ENCODE data around the gene NR2E3.

NR2E3 gene

DNA sequence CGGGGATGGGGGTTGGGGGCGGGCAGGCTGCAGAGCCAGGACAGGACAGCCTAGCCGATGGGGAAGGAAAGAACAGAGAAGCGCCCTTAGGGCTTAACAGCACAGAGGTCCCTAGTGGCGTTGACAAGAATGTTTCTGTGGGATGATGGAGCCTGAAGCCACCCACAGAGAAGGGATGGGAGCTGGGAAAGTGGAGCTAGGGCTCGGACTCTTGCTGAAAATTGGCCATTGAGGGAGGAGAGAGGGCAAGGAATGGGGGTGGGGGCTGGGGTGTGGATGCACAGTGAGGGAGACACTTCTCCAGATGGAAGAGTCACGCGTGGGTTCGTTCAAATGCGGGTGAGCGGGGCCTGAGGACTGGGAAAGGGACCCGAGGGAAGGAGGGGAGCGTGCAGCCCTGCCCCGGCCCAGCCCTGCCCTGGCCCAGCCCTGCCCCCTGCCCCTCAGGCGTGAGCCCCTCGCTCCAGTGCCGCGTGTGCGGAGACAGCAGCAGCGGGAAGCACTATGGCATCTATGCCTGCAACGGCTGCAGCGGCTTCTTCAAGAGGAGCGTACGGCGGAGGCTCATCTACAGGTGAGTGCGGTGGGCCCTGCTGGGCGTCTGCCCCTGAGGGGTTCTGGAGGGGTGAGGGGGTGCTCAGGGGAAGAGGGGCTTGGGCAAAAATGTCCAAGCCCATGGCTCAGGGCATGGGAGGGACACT, 832 bp downstream of the NR2E3 start:
- TF ChIP-seq, protein P1, sequence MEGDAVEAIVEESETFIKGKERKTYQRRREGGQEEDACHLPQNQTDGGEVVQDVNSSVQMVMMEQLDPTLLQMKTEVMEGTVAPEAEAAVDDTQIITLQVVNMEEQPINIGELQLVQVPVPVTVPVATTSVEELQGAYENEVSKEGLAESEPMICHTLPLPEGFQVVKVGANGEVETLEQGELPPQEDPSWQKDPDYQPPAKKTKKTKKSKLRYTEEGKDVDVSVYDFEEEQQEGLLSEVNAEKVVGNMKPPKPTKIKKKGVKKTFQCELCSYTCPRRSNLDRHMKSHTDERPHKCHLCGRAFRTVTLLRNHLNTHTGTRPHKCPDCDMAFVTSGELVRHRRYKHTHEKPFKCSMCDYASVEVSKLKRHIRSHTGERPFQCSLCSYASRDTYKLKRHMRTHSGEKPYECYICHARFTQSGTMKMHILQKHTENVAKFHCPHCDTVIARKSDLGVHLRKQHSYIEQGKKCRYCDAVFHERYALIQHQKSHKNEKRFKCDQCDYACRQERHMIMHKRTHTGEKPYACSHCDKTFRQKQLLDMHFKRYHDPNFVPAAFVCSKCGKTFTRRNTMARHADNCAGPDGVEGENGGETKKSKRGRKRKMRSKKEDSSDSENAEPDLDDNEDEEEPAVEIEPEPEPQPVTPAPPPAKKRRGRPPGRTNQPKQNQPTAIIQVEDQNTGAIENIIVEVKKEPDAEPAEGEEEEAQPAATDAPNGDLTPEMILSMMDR (conservative IDR thresholded peaks at IDR 0.05) = no peak
- no peak for TF ChIP-seq ZFX (IDR thresholded peaks at IDR 0.05)
- no peak overlapping the region for H3K27ac ChIP-seq

DNA sequence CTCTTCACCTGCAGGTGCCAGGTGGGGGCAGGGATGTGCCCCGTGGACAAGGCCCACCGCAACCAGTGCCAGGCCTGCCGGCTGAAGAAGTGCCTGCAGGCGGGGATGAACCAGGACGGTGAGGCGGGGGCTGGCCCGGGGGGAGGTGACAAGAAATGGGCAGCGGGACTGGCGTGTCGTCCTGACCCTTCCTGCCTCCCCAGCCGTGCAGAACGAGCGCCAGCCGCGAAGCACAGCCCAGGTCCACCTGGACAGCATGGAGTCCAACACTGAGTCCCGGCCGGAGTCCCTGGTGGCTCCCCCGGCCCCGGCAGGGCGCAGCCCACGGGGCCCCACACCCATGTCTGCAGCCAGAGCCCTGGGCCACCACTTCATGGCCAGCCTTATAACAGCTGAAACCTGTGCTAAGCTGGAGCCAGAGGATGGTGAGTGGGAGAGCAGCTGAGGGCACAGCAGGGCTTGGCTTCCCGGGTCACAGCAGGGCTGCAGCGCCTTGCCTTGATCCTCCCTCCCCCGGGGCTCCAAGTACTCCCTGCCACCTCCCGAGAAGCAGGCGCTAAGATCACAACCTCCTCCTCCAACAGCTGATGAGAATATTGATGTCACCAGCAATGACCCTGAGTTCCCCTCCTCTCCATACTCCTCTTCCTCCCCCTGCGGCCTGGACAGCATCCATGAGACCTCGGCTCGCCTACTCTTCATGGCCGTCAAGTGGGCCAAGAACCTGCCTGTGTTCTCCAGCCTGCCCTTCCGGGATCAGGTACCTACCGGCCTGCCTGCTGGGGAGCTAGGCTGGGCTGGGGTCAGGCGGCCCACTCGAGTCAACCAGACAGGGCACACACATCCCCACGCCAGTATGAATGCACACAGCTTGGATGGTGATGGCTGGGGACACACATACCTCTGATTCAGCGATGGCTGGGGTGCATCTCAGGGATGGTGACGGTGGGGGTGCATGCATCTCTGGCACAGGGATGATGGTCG, 1.7 kb downstream of the NR2E3 start:
- no peak for TF ChIP-seq ZFX (IDR thresholded peaks at IDR 0.05)
- TF ChIP-seq, protein P1 (conservative IDR thresholded peaks at IDR 0.05) = no peak
- H3K27ac ChIP-seq = no peak overlapping the region

DNA sequence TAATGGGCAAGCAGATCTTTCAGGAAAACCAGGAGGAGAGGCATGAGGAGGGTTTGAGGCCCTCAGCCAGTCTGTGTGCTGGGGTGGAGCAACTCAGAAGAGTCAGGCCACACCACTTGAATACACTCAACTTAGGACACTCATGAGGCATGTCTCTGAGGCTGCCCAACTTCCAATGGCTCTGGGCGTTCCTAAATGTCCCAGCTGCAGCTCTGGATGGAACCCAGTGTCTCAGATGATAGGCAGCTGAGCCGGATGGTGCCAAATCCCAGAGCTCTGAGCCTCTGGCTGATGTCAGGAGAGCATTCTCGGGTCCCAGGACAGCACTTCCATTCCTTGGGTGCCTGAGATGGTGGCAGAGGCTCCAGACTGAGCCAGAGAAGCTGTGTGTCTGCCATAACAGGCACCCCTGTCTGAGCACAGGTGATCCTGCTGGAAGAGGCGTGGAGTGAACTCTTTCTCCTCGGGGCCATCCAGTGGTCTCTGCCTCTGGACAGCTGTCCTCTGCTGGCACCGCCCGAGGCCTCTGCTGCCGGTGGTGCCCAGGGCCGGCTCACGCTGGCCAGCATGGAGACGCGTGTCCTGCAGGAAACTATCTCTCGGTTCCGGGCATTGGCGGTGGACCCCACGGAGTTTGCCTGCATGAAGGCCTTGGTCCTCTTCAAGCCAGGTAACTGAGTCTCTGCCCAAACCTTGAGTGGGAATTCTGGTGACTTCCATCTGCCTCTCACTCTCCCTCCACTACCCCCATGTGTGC, 2.8 kb downstream of the NR2E3 start:
- TF ChIP-seq ZFX (IDR thresholded peaks at IDR 0.05) = no peak
- TF ChIP-seq, protein P1 (conservative IDR thresholded peaks at IDR 0.05) = no peak
- H3K27ac ChIP-seq = no peak overlapping the region

DNA sequence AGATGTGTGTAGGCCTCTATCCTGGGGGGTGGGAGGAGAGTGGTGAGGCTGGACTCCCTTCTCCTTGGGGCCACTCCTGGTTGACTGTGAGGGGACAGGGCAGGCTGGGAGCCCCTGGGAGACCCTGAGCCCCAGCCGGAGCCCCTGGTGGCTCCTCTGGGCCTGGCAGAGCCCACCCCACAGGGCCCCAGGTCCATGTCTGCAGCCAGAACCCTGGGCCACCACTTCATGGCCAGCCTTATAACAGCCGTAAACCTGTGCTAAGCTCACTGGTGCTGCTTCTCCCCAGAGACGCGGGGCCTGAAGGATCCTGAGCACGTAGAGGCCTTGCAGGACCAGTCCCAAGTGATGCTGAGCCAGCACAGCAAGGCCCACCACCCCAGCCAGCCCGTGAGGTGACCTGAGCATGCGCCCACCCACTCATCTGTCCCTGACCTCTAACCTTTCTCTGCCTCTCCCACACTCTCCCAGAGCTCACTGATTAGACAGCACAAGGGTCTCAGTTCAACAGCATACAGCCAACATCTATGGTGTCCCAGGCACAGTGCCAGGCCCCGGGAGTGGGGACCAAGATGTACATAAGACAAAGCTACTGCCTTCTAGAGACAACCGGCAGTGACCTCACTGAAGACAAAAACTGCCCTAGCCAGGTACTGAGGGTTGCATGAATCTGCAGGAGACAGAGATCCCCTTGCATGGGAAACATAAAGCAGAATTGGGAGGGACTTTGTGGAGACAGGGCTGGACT, 3.5 kb downstream of the NR2E3 start:
- TF ChIP-seq, protein P1 (conservative IDR thresholded peaks at IDR 0.05) = no peak
- no peak for TF ChIP-seq ZFX (IDR thresholded peaks at IDR 0.05)

DNA sequence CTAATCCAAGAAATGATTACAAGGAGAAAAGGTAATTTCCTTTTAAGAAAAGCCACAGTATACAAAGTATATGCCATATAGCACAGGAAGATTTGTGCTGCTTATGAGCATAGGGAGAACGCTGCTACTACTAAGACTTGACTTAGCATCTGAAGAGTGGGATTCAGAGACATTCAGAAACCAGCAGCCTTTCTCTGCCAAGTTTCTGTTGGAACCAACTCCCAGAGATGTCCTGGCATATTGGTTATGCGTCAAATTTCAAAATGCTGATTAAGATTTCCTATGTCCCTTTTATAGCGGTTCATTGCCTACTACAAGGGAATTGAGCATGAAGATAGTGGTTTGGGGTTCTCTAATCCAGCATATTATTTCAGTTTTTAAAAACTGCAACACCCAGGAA, 4.9 kb downstream of the NR2E3 start:
- TF ChIP-seq, protein P1 (conservative IDR thresholded peaks at IDR 0.05) = no peak
- TF ChIP-seq ZFX (IDR thresholded peaks at IDR 0.05) = no peak
- no peak overlapping the region for H3K27ac ChIP-seq

More for the DNA sequence above, 3.5 kb downstream of the NR2E3 start:
- H3K27ac ChIP-seq = no peak overlapping the region

DNA sequence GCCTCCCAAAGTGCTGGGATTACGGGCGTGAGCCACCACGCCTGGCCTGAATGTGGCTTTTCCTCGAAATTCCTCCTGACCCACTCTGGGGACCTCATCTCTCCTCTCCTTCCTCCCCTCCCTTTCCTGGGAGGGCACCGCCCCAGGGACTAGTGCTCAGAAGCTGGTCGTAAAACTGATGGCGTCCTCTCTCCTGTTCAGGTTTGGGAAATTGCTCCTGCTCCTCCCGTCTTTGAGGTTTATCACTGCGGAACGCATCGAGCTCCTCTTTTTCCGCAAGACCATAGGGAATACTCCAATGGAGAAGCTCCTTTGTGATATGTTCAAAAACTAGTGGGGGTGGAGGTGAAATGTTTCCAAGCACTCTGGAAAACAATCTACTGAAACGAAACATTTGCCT, 7.0 kb downstream of the NR2E3 start:
- H3K27ac ChIP-seq = no peak overlapping the region
- TF ChIP-seq ZFX (IDR thresholded peaks at IDR 0.05) = no peak
- TF ChIP-seq, protein P1 (conservative IDR thresholded peaks at IDR 0.05) = no peak
